ENCODE results near the gene INCA1.

The INCA1 gene

GRCh38 chr17:4972322-4972721 is 25.0 kb downstream of the INCA1 start:
- H3K27ac ChIP-seq = no peak overlapping the region
- no peak overlapping the region for H3K4me3 ChIP-seq (IDR thresholded peaks at IDR 0.05; ENCODE audit: insufficient read depth, low read depth, low read length)
- H3K9ac ChIP-seq = no peak overlapping the region
- TF ChIP-seq, protein P1, sequence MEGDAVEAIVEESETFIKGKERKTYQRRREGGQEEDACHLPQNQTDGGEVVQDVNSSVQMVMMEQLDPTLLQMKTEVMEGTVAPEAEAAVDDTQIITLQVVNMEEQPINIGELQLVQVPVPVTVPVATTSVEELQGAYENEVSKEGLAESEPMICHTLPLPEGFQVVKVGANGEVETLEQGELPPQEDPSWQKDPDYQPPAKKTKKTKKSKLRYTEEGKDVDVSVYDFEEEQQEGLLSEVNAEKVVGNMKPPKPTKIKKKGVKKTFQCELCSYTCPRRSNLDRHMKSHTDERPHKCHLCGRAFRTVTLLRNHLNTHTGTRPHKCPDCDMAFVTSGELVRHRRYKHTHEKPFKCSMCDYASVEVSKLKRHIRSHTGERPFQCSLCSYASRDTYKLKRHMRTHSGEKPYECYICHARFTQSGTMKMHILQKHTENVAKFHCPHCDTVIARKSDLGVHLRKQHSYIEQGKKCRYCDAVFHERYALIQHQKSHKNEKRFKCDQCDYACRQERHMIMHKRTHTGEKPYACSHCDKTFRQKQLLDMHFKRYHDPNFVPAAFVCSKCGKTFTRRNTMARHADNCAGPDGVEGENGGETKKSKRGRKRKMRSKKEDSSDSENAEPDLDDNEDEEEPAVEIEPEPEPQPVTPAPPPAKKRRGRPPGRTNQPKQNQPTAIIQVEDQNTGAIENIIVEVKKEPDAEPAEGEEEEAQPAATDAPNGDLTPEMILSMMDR (conservative IDR thresholded peaks at IDR 0.05; ENCODE audit: low read depth, low read length) = no peak
- H3K27me3 ChIP-seq (ENCODE audit: insufficient read depth, low read depth) = no peaks in the 10 kb centered on the region
- H3K4me1 ChIP-seq (ENCODE audit: low read depth, poor library complexity, severe bottlenecking) = no peaks in the 10 kb centered on the region
- no peaks in the 10 kb centered on the region for H3K79me2 ChIP-seq (ENCODE audit: insufficient read depth, low read depth)
- H3K36me3 ChIP-seq (ENCODE audit: insufficient read depth) = no peaks in the 10 kb centered on the region
- no peak overlapping the region for H3K4me2 ChIP-seq
- no peaks in the 10 kb centered on the region for H4K20me1 ChIP-seq (ENCODE audit: insufficient read depth)
- H2AFZ ChIP-seq (ENCODE audit: low read depth) = no peak overlapping the region

- Histone ChIP-seq H3K4me2 (no peak overlapping the region), H4K20me1 (ENCODE audit: insufficient read depth) (no peaks in the 10 kb centered on the region), H3K9ac (no peak overlapping the region), H3K4me1 (ENCODE audit: low read depth, poor library complexity, severe bottlenecking) (no peaks in the 10 kb centered on the region), H3K27me3 (ENCODE audit: insufficient read depth, low read depth) (no peaks in the 10 kb centered on the region), H3K27ac (no peak overlapping the region), H3K36me3 (ENCODE audit: insufficient read depth) (no peaks in the 10 kb centered on the region), H3K79me2 (ENCODE audit: insufficient read depth, low read depth) (no peaks in the 10 kb centered on the region), H2AFZ (ENCODE audit: low read depth) (no peak overlapping the region), H3K4me3 (IDR thresholded peaks at IDR 0.05; ENCODE audit: insufficient read depth, low read depth, low read length) (no peak overlapping the region)
- TF ChIP-seq, protein P1 (conservative IDR thresholded peaks at IDR 0.05; ENCODE audit: low read depth, low read length) = no peak
Measured at GRCh38 chr17:4971826-4972225, 25.5 kb downstream of the INCA1 start.

- Histone ChIP-seq H3K27ac (no peak overlapping the region), H3K27me3 (ENCODE audit: insufficient read depth, low read depth) (no peaks in the 10 kb centered on the region), H3K9ac (no peak overlapping the region), H4K20me1 (ENCODE audit: insufficient read depth) (no peaks in the 10 kb centered on the region), H3K36me3 (ENCODE audit: insufficient read depth) (no peaks in the 10 kb centered on the region), H3K4me3 (IDR thresholded peaks at IDR 0.05; ENCODE audit: insufficient read depth, low read depth, low read length) (no peak overlapping the region), H3K4me2 (no peak overlapping the region), H2AFZ (ENCODE audit: low read depth) (no peak overlapping the region), H3K79me2 (ENCODE audit: insufficient read depth, low read depth) (no peaks in the 10 kb centered on the region), H3K4me1 (ENCODE audit: low read depth, poor library complexity, severe bottlenecking) (no peaks in the 10 kb centered on the region)
- TF ChIP-seq, protein P1 (conservative IDR thresholded peaks at IDR 0.05; ENCODE audit: low read depth, low read length) = no peak
Measured at GRCh38 chr17:4970273-4970672, 27.0 kb downstream of the INCA1 start.

- no peak overlapping the region for H3K27ac ChIP-seq
- no peak overlapping the region for H3K9ac ChIP-seq
- no peak overlapping the region for H3K4me2 ChIP-seq
Measured at GRCh38 chr17:4969551-4970173, 27.7 kb downstream of the INCA1 start.

More at GRCh38 chr17:4969551-4970173, 27.7 kb downstream of the INCA1 start:
- no peaks in the 10 kb centered on the region for H3K4me1 ChIP-seq (ENCODE audit: low read depth, poor library complexity, severe bottlenecking)
- TF ChIP-seq, protein P1 (conservative IDR thresholded peaks at IDR 0.05; ENCODE audit: low read depth, low read length) = no peak
- H4K20me1 ChIP-seq (ENCODE audit: insufficient read depth) = no peaks in the 10 kb centered on the region
- H3K36me3 ChIP-seq (ENCODE audit: insufficient read depth) = no peaks in the 10 kb centered on the region
- no peaks in the 10 kb centered on the region for H3K27me3 ChIP-seq (ENCODE audit: insufficient read depth, low read depth)
- H3K4me3 ChIP-seq (IDR thresholded peaks at IDR 0.05; ENCODE audit: insufficient read depth, low read depth, low read length) = no peak overlapping the region
- H3K79me2 ChIP-seq (ENCODE audit: insufficient read depth, low read depth) = no peaks in the 10 kb centered on the region
- H2AFZ ChIP-seq (ENCODE audit: low read depth) = no peak overlapping the region
